HCT116 (cell line): Measurements from ENCODE around the gene GDE1. TPM values are rescaled to one million over a fixed set of nuclear protein-coding genes. Genes with fewer than 3 reads are reported as not detected.

ENCODE experiments used
- ATAC-seq: fragments of 200-7000 bp; cut with Tn5 transposase; 2 replicates; pipeline ENCODE4 v1.9.1; 2020; ENCODE audit warnings: mild to moderate bottlenecking, moderate library complexity
- BruUV-seq: library from RNA; stranded (reverse); fragments of 400-500 nt; replicated peaks from 2 replicates; lab custom pipeline; 2021; lab: Mats Ljungman, UMichigan
- CTCF ChIA-PET: fragments of 300-600 bp; sonication (Branson Sonifier 250); formaldehyde crosslinking; loops from one replicate; lab custom pipeline; 2021; ENCODE audit warnings: antibody characterized with exemption; lab: Charles Lee
- POLR2A ChIA-PET: fragments of 300-600, 350-600 bp; sonication (Branson Sonifier 250); formaldehyde crosslinking; loops from one replicate; lab custom pipeline; 2021; ENCODE audit warnings: antibody characterized with exemption; lab: Charles Lee
- RAD21 ChIA-PET, 2 experiments: fragments of 300-600 bp; sonication (Branson Sonifier 250); formaldehyde crosslinking; loops; one replicate each; lab custom pipeline; 2023; ENCODE audit warnings: low total read pairs in 2 of 2; ENCODE audit not compliant: uncharacterized antibody in 2 of 2, unreplicated experiment in 2 of 2, low non-redundant PET in 1 of 2; lab: Charles Lee
- DNase-seq: peaks from one replicate; pipeline ENCODE4 v3.0.0-alpha.2; 2010; ENCODE audit warnings: low read depth, low spot score
- H2AFZ ChIP-seq: fragments of 200-600 bp; shearing (Covaris generic), sonication (generic); 2 replicates; pipeline ENCODE4 v1.6.1; 2017; ENCODE audit warnings: low read depth, mixed run types, mixed read lengths, antibody characterized with exemption, low read length; ENCODE audit not compliant: poor library complexity, severe bottlenecking
- H3K27ac ChIP-seq: 2 replicates; pipeline ENCODE4 v1.5.1; 2012; ENCODE audit warnings: low read depth, low read length
- H3K27me3 ChIP-seq: fragments of 200-600 bp; sonication (generic); 2 replicates; pipeline ENCODE4 v1.6.1; 2016; ENCODE audit warnings: mixed run types, low read length, mixed read lengths; ENCODE audit not compliant: insufficient read depth
- H3K36me3 ChIP-seq, 2 experiments: fragments of 200-500 bp in 1 of 2; fragments of 200-600 bp in 1 of 2; sonication (Bioruptor generic) in 1 of 2; sonication (generic) in 1 of 2; 2 replicates each; pipeline versions ENCODE4 v1.5.1 to v1.6.1; 2014 to 2016; ENCODE audit warnings: low read length in 2 of 2, inconsistent platforms in 1 of 2, mixed read lengths in 1 of 2, mixed run types in 1 of 2; ENCODE audit not compliant: insufficient read depth in 2 of 2, control insufficient read depth in 1 of 2
- H3K4me1 ChIP-seq, 2 experiments: fragments of 200-600 bp in 1 of 2; sonication (generic) in 1 of 2; 2 replicates each; pipeline versions ENCODE4 v1.5.1 to v1.6.1; 2012 to 2017; ENCODE audit warnings: low read length in 2 of 2, inconsistent platforms in 1 of 2, mild to moderate bottlenecking in 1 of 2, mixed read lengths in 1 of 2, mixed run types in 1 of 2, moderate library complexity in 1 of 2; ENCODE audit not compliant: insufficient read depth in 2 of 2, control insufficient read depth in 1 of 2
- H3K4me2 ChIP-seq: fragments of 200-600 bp; sonication (generic); 2 replicates; pipeline ENCODE4 v1.6.1; 2017; ENCODE audit warnings: mixed run types, low read length, mixed read lengths
- H3K4me3 ChIP-seq, 2 experiments: fragments of 200-600 bp in 1 of 2; sonication (generic) in 1 of 2; replicated peaks in 1 of 2; 2 replicates each; pipeline ENCODE4 v1.5.1; 2011 to 2016; ENCODE audit warnings: low read length in 2 of 2, control low read depth in 1 of 2, low read depth in 1 of 2, mild to moderate bottlenecking in 1 of 2, mixed read lengths in 1 of 2, mixed run types in 1 of 2
- H3K79me2 ChIP-seq: fragments of 200-600 bp; sonication (generic); 2 replicates; pipeline ENCODE4 v1.6.1; 2017; ENCODE audit warnings: mild to moderate bottlenecking, mixed run types, low read length, moderate library complexity, mixed read lengths; ENCODE audit not compliant: insufficient read depth
- H3K9ac ChIP-seq: fragments of 200-600 bp; sonication (generic); 2 replicates; pipeline ENCODE4 v1.6.1; 2016; ENCODE audit warnings: low read length, mixed read lengths
- H3K9me2 ChIP-seq: fragments of 200-600 bp; sonication (generic), shearing (Covaris generic); 2 replicates; pipeline ENCODE4 v1.6.1; 2017; ENCODE audit warnings: mixed run types, mild to moderate bottlenecking, moderate library complexity; ENCODE audit not compliant: insufficient read depth
- H3K9me3 ChIP-seq, 2 experiments: fragments of 200-500 bp in 1 of 2; fragments of 200-600 bp in 1 of 2; sonication (Bioruptor generic) in 1 of 2; sonication (generic) in 1 of 2; 2 replicates each; pipeline ENCODE4 v1.6.1; 2014 to 2017; ENCODE audit warnings: low read length in 2 of 2, mixed read lengths in 2 of 2, inconsistent platforms in 1 of 2, low read depth in 1 of 2, mild to moderate bottlenecking in 1 of 2, mixed run types in 1 of 2, moderate library complexity in 1 of 2; ENCODE audit not compliant: control insufficient read depth in 1 of 2, insufficient read depth in 1 of 2
- H4K20me1 ChIP-seq: fragments of 200-600 bp; sonication (generic), shearing (Covaris generic); 2 replicates; pipeline ENCODE4 v1.6.1; 2017; ENCODE audit warnings: mixed run types, mild to moderate bottlenecking, moderate library complexity; ENCODE audit not compliant: insufficient read depth
- ATF3 ChIP-seq: IDR thresholded peaks from 2 replicates; pipeline ENCODE4 v1.6.1; 2012
- EZH2 ChIP-seq: fragments of 200-600 bp; sonication (generic); IDR thresholded peaks from 2 replicates; pipeline ENCODE4 v1.6.1; 2017; ENCODE audit warnings: antibody characterized with exemption, mixed run types
- EZH2phosphoT487 ChIP-seq: fragments of 200-600 bp; IDR thresholded peaks from 2 replicates; pipeline ENCODE4 v1.6.1; 2018; ENCODE audit warnings: antibody characterized with exemption, borderline replicate concordance
- POLR2A ChIP-seq: IDR thresholded peaks from 2 replicates; pipeline ENCODE4 v1.7.0; 2011; ENCODE audit warnings: borderline replicate concordance; ENCODE audit not compliant: insufficient read depth, insufficient read length; ENCODE audit errors: extremely low read depth
- RAD21 ChIP-seq: IDR thresholded peaks from 2 replicates; pipeline ENCODE4 v1.6.1; 2012; ENCODE audit warnings: low read depth, mild to moderate bottlenecking
- SIN3A ChIP-seq: IDR thresholded peaks from 2 replicates; pipeline ENCODE4 v1.6.1; 2012; ENCODE audit warnings: low read depth
- SRF ChIP-seq: IDR thresholded peaks from 2 replicates; pipeline ENCODE4 v1.6.1; 2012; ENCODE audit warnings: low read depth
- TCF7L2 ChIP-seq: IDR thresholded peaks from 2 replicates; pipeline ENCODE4 v1.7.0; 2011; ENCODE audit warnings: borderline replicate concordance, inconsistent platforms; ENCODE audit not compliant: insufficient read depth, insufficient read length; ENCODE audit errors: extremely low read depth
- ZNF274 ChIP-seq: fragments of 200-500 bp; sonication (Bioruptor generic); IDR thresholded peaks from 2 replicates; pipeline ENCODE4 v1.6.1; 2014; ENCODE audit warnings: mild to moderate bottlenecking, low read depth, low read length, inconsistent platforms
- intact Hi-C: fragments of 100-400 bp; cut with micrococcal nuclease; formaldehyde crosslinking; loops from 2 replicates; pipeline ENCODE4 v1.10.0; 2022
- total RNA-seq: library from RNA; stranded (reverse); gene quantifications from one replicate; pipeline ENCODE4 v1.2.1, GENCODE V29; 2021; ENCODE audit not compliant: unreplicated experiment
- TF ChIP-seq, protein P1 (sequence below): IDR thresholded peaks from 2 replicates; pipeline ENCODE4 v1.6.1; 2012; ENCODE audit warnings: low read depth
- TF ChIP-seq, protein P2 (sequence below): IDR thresholded peaks from 2 replicates; pipeline ENCODE4 v1.6.1; 2012

Gene GDE1
- total RNA-seq, 1 experiment from 2014 or later = 47.1 TPM

GRCh38 chr16:19463468-19464315 is 58.2 kb downstream of the GDE1 start:
- H3K4me3 ChIP-seq = no peak overlapping the region
- peaks cover 0 to 8% of the 10 kb centered on the region in 2 experiments; a peak in 2 of 4 replicates for H3K4me1 ChIP-seq
- no peak for ATAC-seq
- no peaks in the 10 kb centered on the region for H4K20me1 ChIP-seq
- peaks cover 0 to 9% of the 10 kb centered on the region in 2 experiments; a peak in 3 of 4 replicates for H3K36me3 ChIP-seq
- H3K9me2 ChIP-seq = no peaks in the 10 kb centered on the region
- no peak overlapping the region for H3K9ac ChIP-seq
- POLR2A ChIA-PET = no interaction called here
- H3K79me2 ChIP-seq = no peaks in the 10 kb centered on the region
- intact Hi-C loops = no loop called here
- no peak for DNase-seq
- no TSS peak for BruUV-seq
- CTCF ChIA-PET = no interaction called here
- H3K27ac ChIP-seq = no peak overlapping the region
- H3K4me2 ChIP-seq = no peak overlapping the region
- no peaks in the 10 kb centered on the region for H3K27me3 ChIP-seq
- RAD21 ChIA-PET = no interaction called here
- TF ChIP-seq, protein P1, sequence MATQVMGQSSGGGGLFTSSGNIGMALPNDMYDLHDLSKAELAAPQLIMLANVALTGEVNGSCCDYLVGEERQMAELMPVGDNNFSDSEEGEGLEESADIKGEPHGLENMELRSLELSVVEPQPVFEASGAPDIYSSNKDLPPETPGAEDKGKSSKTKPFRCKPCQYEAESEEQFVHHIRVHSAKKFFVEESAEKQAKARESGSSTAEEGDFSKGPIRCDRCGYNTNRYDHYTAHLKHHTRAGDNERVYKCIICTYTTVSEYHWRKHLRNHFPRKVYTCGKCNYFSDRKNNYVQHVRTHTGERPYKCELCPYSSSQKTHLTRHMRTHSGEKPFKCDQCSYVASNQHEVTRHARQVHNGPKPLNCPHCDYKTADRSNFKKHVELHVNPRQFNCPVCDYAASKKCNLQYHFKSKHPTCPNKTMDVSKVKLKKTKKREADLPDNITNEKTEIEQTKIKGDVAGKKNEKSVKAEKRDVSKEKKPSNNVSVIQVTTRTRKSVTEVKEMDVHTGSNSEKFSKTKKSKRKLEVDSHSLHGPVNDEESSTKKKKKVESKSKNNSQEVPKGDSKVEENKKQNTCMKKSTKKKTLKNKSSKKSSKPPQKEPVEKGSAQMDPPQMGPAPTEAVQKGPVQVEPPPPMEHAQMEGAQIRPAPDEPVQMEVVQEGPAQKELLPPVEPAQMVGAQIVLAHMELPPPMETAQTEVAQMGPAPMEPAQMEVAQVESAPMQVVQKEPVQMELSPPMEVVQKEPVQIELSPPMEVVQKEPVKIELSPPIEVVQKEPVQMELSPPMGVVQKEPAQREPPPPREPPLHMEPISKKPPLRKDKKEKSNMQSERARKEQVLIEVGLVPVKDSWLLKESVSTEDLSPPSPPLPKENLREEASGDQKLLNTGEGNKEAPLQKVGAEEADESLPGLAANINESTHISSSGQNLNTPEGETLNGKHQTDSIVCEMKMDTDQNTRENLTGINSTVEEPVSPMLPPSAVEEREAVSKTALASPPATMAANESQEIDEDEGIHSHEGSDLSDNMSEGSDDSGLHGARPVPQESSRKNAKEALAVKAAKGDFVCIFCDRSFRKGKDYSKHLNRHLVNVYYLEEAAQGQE = no peak
- no peak for TF ChIP-seq POLR2A
- no peak for TF ChIP-seq EZH2phosphoT487
- no peak for TF ChIP-seq EZH2
- no peak for TF ChIP-seq RAD21
- no peak for TF ChIP-seq TCF7L2
- TF ChIP-seq SRF = no peak
- TF ChIP-seq ATF3 = no peak
- TF ChIP-seq, protein P2, sequence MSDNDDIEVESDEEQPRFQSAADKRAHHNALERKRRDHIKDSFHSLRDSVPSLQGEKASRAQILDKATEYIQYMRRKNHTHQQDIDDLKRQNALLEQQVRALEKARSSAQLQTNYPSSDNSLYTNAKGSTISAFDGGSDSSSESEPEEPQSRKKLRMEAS = no peak
- no peak for TF ChIP-seq ZNF274
- no peak for TF ChIP-seq SIN3A
- TF ChIP-seq, all 23 proteins: peak for 0
- Histone ChIP-seq H3K9me3 (no peaks in the 10 kb centered on the region), H2AFZ (no peak overlapping the region)
